ENCODE data around the gene TSPAN14.
A peak's percentile ranks its signal among the peaks of the same experiment; 100 is the strongest.

TSPAN14 gene

DNA sequence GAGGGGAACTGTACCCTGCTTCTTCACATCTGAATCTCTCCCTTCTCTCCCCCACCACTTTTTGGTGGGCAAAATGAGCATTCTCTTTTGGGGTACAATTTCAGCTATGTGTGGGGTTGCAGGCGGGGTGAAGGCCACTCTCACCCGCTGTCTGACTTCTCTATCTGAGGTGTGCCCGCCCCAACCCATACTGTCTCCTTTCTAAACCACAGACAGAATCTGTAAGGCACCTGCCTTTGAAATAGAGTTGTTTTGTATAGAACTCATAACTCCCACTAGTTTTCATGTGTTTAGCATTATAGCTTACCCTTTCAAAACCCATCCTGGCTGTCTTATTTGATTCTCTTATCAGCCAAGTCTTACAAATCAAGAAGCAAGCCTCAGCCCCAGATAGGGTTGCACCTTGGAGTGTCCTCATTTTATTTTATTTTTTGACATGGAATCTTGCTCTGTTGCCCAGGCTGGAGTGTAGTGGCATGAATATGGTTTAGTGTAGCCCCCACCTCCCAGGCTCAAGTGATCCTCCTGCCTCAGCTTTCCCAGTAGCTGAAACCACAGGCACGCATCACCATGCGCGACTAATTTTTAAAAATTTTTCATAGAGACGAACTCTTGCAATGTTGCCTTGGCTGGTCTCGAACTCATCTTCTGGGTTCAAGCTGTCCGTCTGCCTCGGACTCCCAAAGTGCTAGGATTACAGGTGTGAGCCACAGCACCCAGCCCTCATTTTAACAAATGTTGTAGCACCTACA, 11.9 kb downstream of the TSPAN14 start:
- TF ChIP-seq EZH2 (IDR thresholded peaks at IDR 0.05) (no peak), FOXP2 (optimal IDR thresholded peaks at IDR 0.05; ENCODE audit: control extremely low read depth, extremely low read length, insufficient read depth) (no peak), POLR2AphosphoS5 (IDR thresholded peaks at IDR 0.05; ENCODE audit: borderline replicate concordance, low read depth, low read length) (no peak)
- H3K27ac ChIP-seq = 0 out of 2 replicates have a peak overlapping the region, but pooled peaks have one; percentile 9
- no peak overlapping the region for H3K4me3 ChIP-seq
- H3K36me3 ChIP-seq (ENCODE audit: insufficient read depth, low read length) = no peaks in the 10 kb centered on the region
- H3K9ac ChIP-seq (ENCODE audit: insufficient read length) = no peak overlapping the region
- H3K9me3 ChIP-seq (ENCODE audit: low read depth, low read length) = no peaks in the 10 kb centered on the region
- no peak for DNase-seq (ENCODE audit: low read depth, low spot score)

DNA sequence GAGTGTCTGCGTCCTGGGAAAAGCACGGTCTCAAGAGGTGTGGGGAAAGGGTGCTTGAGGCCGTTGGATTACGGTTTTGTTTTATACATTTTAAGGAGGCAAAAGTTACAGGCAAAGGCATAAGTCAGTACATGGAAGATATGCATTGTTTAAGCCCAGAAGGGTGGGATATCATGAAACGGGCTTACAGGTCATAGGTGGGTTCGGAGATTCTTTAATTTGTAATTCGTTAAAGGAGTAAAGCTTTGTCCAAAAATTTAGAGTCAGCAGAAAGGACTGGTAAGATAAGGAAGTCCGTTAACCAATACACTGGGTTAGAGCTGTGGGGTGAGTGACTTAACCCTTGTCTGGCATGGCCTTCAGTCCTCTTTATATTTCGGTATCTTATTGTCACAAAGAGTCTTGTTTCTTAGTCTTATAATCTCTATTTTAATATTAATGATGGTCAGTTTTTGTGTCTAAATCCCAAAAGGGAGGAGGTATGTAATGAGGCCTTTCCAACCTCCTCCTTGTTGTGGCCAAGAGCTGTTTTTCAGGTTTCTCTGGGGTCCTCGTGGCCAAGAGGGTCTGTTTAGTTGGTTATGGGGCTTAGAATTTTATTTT, 12.7 kb downstream of the TSPAN14 start:
- H3K27ac ChIP-seq = no peak overlapping the region
- no peaks in the 10 kb centered on the region for H3K9me3 ChIP-seq (ENCODE audit: low read depth, low read length)
- no peaks in the 10 kb centered on the region for H3K36me3 ChIP-seq (ENCODE audit: insufficient read depth, low read length)
- DNase-seq (ENCODE audit: low read depth, low spot score) = no peak
- no peak overlapping the region for H3K4me3 ChIP-seq
- TF ChIP-seq POLR2AphosphoS5 (IDR thresholded peaks at IDR 0.05; ENCODE audit: borderline replicate concordance, low read depth, low read length) = no peak
- TF ChIP-seq FOXP2 (optimal IDR thresholded peaks at IDR 0.05; ENCODE audit: control extremely low read depth, extremely low read length, insufficient read depth) = no peak
- no peak for TF ChIP-seq EZH2 (IDR thresholded peaks at IDR 0.05)
- H3K9ac ChIP-seq (ENCODE audit: insufficient read length) = no peak overlapping the region

DNA sequence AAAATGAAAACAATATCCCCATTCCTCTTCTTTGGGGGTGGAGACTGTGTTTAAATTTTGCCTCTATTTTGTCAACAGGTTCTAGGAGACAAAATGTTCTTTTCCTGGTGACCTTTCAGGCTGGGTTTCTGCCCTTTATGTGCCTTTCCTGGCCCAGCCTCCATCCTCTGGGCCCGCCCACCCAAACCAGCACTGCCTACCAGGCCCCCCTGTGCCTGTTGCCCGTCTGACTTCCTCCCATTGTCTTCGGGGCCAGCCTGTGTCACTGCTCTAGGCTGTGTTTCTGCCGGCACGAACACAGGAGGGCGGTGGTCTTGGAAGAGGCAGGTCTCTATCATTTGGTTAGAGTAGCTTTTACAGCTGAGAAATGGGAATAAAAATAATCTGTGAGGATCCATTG, 13.9 kb downstream of the TSPAN14 start:
- no peak overlapping the region for H3K4me3 ChIP-seq
- no peaks in the 10 kb centered on the region for H3K36me3 ChIP-seq (ENCODE audit: insufficient read depth, low read length)
- no peak for DNase-seq (ENCODE audit: low read depth, low spot score)
- no peak overlapping the region for H3K27ac ChIP-seq
- no peak overlapping the region for H3K9ac ChIP-seq (ENCODE audit: insufficient read length)
- H3K9me3 ChIP-seq (ENCODE audit: low read depth, low read length) = no peaks in the 10 kb centered on the region
- TF ChIP-seq EZH2 (IDR thresholded peaks at IDR 0.05) (no peak), FOXP2 (optimal IDR thresholded peaks at IDR 0.05; ENCODE audit: control extremely low read depth, extremely low read length, insufficient read depth) (no peak), POLR2AphosphoS5 (IDR thresholded peaks at IDR 0.05; ENCODE audit: borderline replicate concordance, low read depth, low read length) (no peak)

DNA sequence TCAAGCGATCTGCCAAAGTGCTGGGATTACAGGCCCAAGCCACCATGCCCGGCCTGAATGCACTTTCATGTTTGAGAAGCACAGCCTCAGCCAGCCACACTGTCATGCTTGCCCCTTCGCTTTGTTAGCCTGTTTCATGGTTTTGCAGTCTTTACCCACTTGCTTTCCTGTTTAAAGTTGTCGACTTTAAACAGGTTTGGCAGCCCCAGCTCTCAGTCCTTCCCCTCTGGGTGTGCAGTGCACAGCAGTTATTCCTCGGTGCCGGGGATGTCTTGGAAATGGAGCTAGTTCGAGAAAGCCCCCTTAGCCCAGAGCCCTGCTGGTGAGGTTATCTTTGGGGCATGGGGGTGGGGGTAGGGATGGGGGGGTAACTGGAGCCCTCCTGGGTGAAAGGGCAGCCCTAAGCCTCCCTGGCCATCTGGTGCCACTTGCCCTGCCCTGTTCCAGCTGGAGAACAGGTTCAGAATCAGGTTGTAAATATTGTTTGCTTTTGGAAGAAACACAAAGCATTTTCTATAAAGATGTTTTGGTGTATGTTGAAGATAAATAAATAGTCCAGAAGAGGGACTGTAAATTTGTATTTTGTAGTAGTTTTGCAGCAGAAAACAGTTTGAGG, 14.8 kb downstream of the TSPAN14 start:
- no peaks in the 10 kb centered on the region for H3K36me3 ChIP-seq (ENCODE audit: insufficient read depth, low read length)
- H3K9ac ChIP-seq (ENCODE audit: insufficient read length) = no peak overlapping the region
- TF ChIP-seq POLR2AphosphoS5 (IDR thresholded peaks at IDR 0.05; ENCODE audit: borderline replicate concordance, low read depth, low read length) (no peak), EZH2 (IDR thresholded peaks at IDR 0.05) (no peak), FOXP2 (optimal IDR thresholded peaks at IDR 0.05; ENCODE audit: control extremely low read depth, extremely low read length, insufficient read depth) (no peak)
- no peaks in the 10 kb centered on the region for H3K9me3 ChIP-seq (ENCODE audit: low read depth, low read length)
- no peak overlapping the region for H3K27ac ChIP-seq
- DNase-seq (ENCODE audit: low read depth, low spot score) = no peak
- no peak overlapping the region for H3K4me3 ChIP-seq

DNA sequence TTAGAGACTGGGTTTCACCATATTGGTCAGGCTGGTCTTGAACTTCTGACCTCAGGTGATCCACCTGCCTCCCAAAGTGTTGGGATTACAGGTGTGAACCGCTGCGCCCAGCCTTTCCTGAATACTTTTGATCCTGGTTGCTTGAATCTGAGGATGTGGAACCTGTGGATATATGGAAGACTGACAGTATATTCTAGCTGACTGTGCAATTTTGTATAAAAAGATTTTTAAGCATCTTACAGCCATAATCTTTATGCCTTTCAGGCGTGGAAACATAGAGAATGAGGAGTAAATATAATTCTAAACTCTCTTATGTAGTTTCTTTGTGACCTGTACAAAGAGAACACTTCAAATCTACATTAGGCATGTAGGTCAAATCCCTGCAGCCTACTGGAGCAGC, 16.2 kb downstream of the TSPAN14 start:
- DNase-seq (ENCODE audit: low read depth, low spot score) = no peak
- Histone ChIP-seq H3K9ac (ENCODE audit: insufficient read length) (no peak overlapping the region), H3K4me3 (no peak overlapping the region), H3K27ac (no peak overlapping the region), H3K36me3 (ENCODE audit: insufficient read depth, low read length) (no peaks in the 10 kb centered on the region), H3K9me3 (ENCODE audit: low read depth, low read length) (no peaks in the 10 kb centered on the region)
- no peak for TF ChIP-seq POLR2AphosphoS5 (IDR thresholded peaks at IDR 0.05; ENCODE audit: borderline replicate concordance, low read depth, low read length)
- TF ChIP-seq EZH2 (IDR thresholded peaks at IDR 0.05) = no peak
- TF ChIP-seq FOXP2 (optimal IDR thresholded peaks at IDR 0.05; ENCODE audit: control extremely low read depth, extremely low read length, insufficient read depth) = no peak

DNA sequence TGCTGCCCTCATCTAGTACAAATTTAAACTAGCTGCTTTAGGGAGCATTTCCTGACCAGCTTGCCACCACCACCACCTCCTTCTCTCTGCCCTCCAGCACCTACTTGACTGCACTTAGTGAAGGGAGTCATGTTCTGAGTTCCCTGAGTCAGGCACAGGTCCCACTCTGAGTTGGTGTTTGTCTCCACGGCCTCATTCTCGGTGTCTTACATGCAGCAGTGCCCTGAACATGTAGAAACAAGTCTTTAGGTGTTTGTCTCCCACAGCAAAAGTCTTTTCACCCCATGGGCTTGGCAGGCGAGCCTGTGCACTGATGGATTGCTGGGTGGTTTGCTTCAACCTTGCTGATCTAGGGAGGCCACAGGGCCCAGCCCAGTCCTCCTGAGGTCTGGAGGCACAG, 16.9 kb downstream of the TSPAN14 start:
- Histone ChIP-seq H3K36me3 (ENCODE audit: insufficient read depth, low read length) (no peaks in the 10 kb centered on the region), H3K4me3 (no peak overlapping the region), H3K9ac (ENCODE audit: insufficient read length) (no peak overlapping the region), H3K9me3 (ENCODE audit: low read depth, low read length) (no peaks in the 10 kb centered on the region), H3K27ac (no peak overlapping the region)
- TF ChIP-seq FOXP2 (optimal IDR thresholded peaks at IDR 0.05; ENCODE audit: control extremely low read depth, extremely low read length, insufficient read depth) (no peak), EZH2 (IDR thresholded peaks at IDR 0.05) (no peak), POLR2AphosphoS5 (IDR thresholded peaks at IDR 0.05; ENCODE audit: borderline replicate concordance, low read depth, low read length) (no peak)
- DNase-seq (ENCODE audit: low read depth, low spot score) = no peak

DNA sequence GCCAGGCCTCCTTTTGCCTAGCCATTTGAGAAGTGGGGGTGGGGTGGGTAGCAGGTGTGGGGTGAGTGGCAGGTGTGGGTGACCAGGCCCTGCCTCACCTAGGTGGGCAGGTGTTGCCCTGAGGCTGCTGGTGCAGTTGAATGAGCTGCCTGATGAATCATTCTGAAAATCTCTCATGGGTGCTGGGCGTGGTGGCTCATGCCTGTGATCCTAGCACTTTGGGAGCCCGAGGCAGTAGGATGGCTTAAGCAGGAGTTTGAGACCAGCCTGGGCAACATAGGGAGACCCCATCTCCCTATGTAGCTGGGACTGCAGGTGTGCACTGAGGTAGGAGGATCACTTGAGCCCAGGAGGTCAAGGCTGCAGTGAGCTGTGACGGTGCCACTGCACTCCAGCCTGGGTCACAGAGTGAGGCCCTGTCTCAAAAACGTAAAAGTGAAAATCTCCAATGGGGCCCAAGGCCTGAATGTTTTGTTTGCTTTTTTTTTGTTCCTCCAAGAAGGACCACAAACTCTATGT, 17.7 kb downstream of the TSPAN14 start:
- H3K4me3 ChIP-seq = no peak overlapping the region
- H3K27ac ChIP-seq = no peak overlapping the region
- no peaks in the 10 kb centered on the region; the same call in 1 of the 2 replicates for H3K36me3 ChIP-seq (ENCODE audit: insufficient read depth, low read length)
- H3K9me3 ChIP-seq (ENCODE audit: low read depth, low read length) = no peaks in the 10 kb centered on the region
- no peak for TF ChIP-seq POLR2AphosphoS5 (IDR thresholded peaks at IDR 0.05; ENCODE audit: borderline replicate concordance, low read depth, low read length)
- TF ChIP-seq EZH2 (IDR thresholded peaks at IDR 0.05) = no peak
- TF ChIP-seq FOXP2 (optimal IDR thresholded peaks at IDR 0.05; ENCODE audit: control extremely low read depth, extremely low read length, insufficient read depth) = no peak
- DNase-seq (ENCODE audit: low read depth, low spot score) = no peak
- H3K9ac ChIP-seq (ENCODE audit: insufficient read length) = no peak overlapping the region

All from SK-N-MC (cell line).